ENCODE results near the gene SLC2A6. TPM values are rescaled to one million over a fixed set of nuclear protein-coding genes. Genes with fewer than 3 reads are reported as not detected.

SLC2A6 gene
- 3.2 and 4.0 TPM in 2 replicates for total RNA-seq

- peaks cover 12% of the 10 kb centered on the region for H3K27me3 Mint-ChIP-seq
- H3K36me3 Mint-ChIP-seq (ENCODE audit: low read depth), result no peaks in the 10 kb centered on the region
- no peak within 1 kb of the TSS for H3K27ac Mint-ChIP-seq
- H3K4me3 Mint-ChIP-seq, result peak within 1 kb of the TSS; percentile 77
- peaks cover 3% of the 10 kb centered on the region for H3K4me1 Mint-ChIP-seq
- intact Hi-C loops (cut with micrococcal nuclease), result loop anchor here (1.0 to 5.0 kb wide), 3 partner anchors 20 to 75 kb away; partner anchors contain the start of genes CACFD1 and REXO4
- peak; percentile 96 for DNase-seq
- H3K9me3 Mint-ChIP-seq, result no peaks in the 10 kb centered on the region
These were observed at the start of gene SLC2A6 for GRCh38 chr9:133478851-133479711. TSS of gene SLC2A6 (minus strand) at chr9:133479099. CDS start at chr9:133479059, 40 bp downstream.

GRCh38 chr9:133528001-133528875, 49.3 kb upstream of the SLC2A6 start:
- H3K27me3 Mint-ChIP-seq, result peaks cover 7% of the 10 kb centered on the region
- no peaks in the 10 kb centered on the region for H3K36me3 Mint-ChIP-seq (ENCODE audit: low read depth)
- no peaks in the 10 kb centered on the region for H3K4me1 Mint-ChIP-seq
- H3K27ac Mint-ChIP-seq, result no peak overlapping the region
- no peak overlapping the region for H3K4me3 Mint-ChIP-seq
- intact Hi-C loops (cut with micrococcal nuclease), result no loop called here
- no peaks in the 10 kb centered on the region for H3K9me3 Mint-ChIP-seq
- DNase-seq, result no peak

GRCh38 chr9:133527444-133527920, 48.6 kb upstream of the SLC2A6 start:
- no peak overlapping the region for H3K4me3 Mint-ChIP-seq
- H3K27ac Mint-ChIP-seq, result no peak overlapping the region
- no peaks in the 10 kb centered on the region for H3K4me1 Mint-ChIP-seq
- no peaks in the 10 kb centered on the region for H3K9me3 Mint-ChIP-seq
- intact Hi-C loops (cut with micrococcal nuclease), result no loop called here
- H3K27me3 Mint-ChIP-seq, result peaks cover 2% of the 10 kb centered on the region
- DNase-seq, result no peak
- no peaks in the 10 kb centered on the region for H3K36me3 Mint-ChIP-seq (ENCODE audit: low read depth)

GRCh38 chr9:133526721-133527321, 47.9 kb upstream of the SLC2A6 start:
- no peaks in the 10 kb centered on the region for H3K9me3 Mint-ChIP-seq
- H3K4me1 Mint-ChIP-seq, result no peaks in the 10 kb centered on the region
- no peaks in the 10 kb centered on the region for H3K36me3 Mint-ChIP-seq (ENCODE audit: low read depth)
- H3K27ac Mint-ChIP-seq, result no peak overlapping the region
- no peak overlapping the region for H3K4me3 Mint-ChIP-seq
- H3K27me3 Mint-ChIP-seq, result peaks cover 2% of the 10 kb centered on the region
- DNase-seq, result no peak
- intact Hi-C loops (cut with micrococcal nuclease), result no loop called here

GRCh38 chr9:133525677-133526076, 46.8 kb upstream of the SLC2A6 start:
- Mint-ChIP-seq H3K9me3 (no peaks in the 10 kb centered on the region), H3K27me3 (peaks cover 2% of the 10 kb centered on the region), H3K36me3 (ENCODE audit: low read depth) (no peaks in the 10 kb centered on the region), H3K4me1 (no peaks in the 10 kb centered on the region), H3K27ac (no peak overlapping the region), H3K4me3 (no peak overlapping the region)
- no peak for DNase-seq
- intact Hi-C loops (cut with micrococcal nuclease), result no loop called here

- Mint-ChIP-seq H3K27me3 (peaks cover 2% of the 10 kb centered on the region), H3K4me1 (no peaks in the 10 kb centered on the region), H3K36me3 (ENCODE audit: low read depth) (no peaks in the 10 kb centered on the region), H3K4me3 (no peak within 1 kb of the TSS), H3K27ac (no peak within 1 kb of the TSS), H3K9me3 (no peaks in the 10 kb centered on the region)
- DNase-seq, result no peak
- intact Hi-C loops (cut with micrococcal nuclease), result no loop called here
These were observed 45.9 kb upstream of the SLC2A6 start, which contains the start of gene MYMK for GRCh38 chr9:133524679-133525228. TSS of gene MYMK (minus strand) at chr9:133524959. CDS start at chr9:133524844, 115 bp downstream.

- Mint-ChIP-seq H3K4me3 (no peak overlapping the region), H3K36me3 (ENCODE audit: low read depth) (no peaks in the 10 kb centered on the region), H3K27me3 (peaks cover 2% of the 10 kb centered on the region), H3K4me1 (no peaks in the 10 kb centered on the region), H3K27ac (no peak overlapping the region), H3K9me3 (no peaks in the 10 kb centered on the region)
- intact Hi-C loops (cut with micrococcal nuclease), result no loop called here
- DNase-seq, result no peak
These were observed 45.2 kb upstream of the SLC2A6 start for GRCh38 chr9:133524146-133524545.

GRCh38 chr9:133523106-133523505, 44.2 kb upstream of the SLC2A6 start:
- DNase-seq, result no peak
- Mint-ChIP-seq H3K4me3 (no peak overlapping the region), H3K27me3 (peaks cover 2% of the 10 kb centered on the region), H3K9me3 (no peaks in the 10 kb centered on the region), H3K36me3 (ENCODE audit: low read depth) (no peaks in the 10 kb centered on the region), H3K27ac (no peak overlapping the region), H3K4me1 (no peaks in the 10 kb centered on the region)
- intact Hi-C loops (cut with micrococcal nuclease), result no loop called here

- H3K27ac Mint-ChIP-seq, result no peak overlapping the region
- H3K4me3 Mint-ChIP-seq, result no peak overlapping the region
- H3K9me3 Mint-ChIP-seq, result no peaks in the 10 kb centered on the region
- peaks cover 2% of the 10 kb centered on the region for H3K27me3 Mint-ChIP-seq
- intact Hi-C loops (cut with micrococcal nuclease), result no loop called here
- DNase-seq, result no peak
- H3K4me1 Mint-ChIP-seq, result no peaks in the 10 kb centered on the region
- H3K36me3 Mint-ChIP-seq (ENCODE audit: low read depth), result no peaks in the 10 kb centered on the region
These were observed 43.4 kb upstream of the SLC2A6 start for GRCh38 chr9:133522073-133522910.

GRCh38 chr9:133521122-133522072, 42.5 kb upstream of the SLC2A6 start:
- Mint-ChIP-seq H3K27me3 (no peaks in the 10 kb centered on the region), H3K36me3 (ENCODE audit: low read depth) (no peaks in the 10 kb centered on the region)
- intact Hi-C loops (cut with micrococcal nuclease), result no loop called here

GRCh38 chr9:133520121-133520835, 41.4 kb upstream of the SLC2A6 start:
- DNase-seq, result no peak
- Mint-ChIP-seq H3K27ac (no peak overlapping the region), H3K4me3 (no peak overlapping the region), H3K36me3 (ENCODE audit: low read depth) (no peaks in the 10 kb centered on the region), H3K9me3 (no peaks in the 10 kb centered on the region), H3K4me1 (no peaks in the 10 kb centered on the region), H3K27me3 (no peaks in the 10 kb centered on the region)
- intact Hi-C loops (cut with micrococcal nuclease), result no loop called here

More at GRCh38 chr9:133521122-133522072, 42.5 kb upstream of the SLC2A6 start:
- no peak for DNase-seq
- no peaks in the 10 kb centered on the region for H3K9me3 Mint-ChIP-seq
- no peak overlapping the region for H3K27ac Mint-ChIP-seq
- no peaks in the 10 kb centered on the region for H3K4me1 Mint-ChIP-seq
- H3K4me3 Mint-ChIP-seq, result no peak overlapping the region

All from activated CD4-positive, alpha-beta T cell treated with anti-CD3 and anti-CD28 coated beads, Interleukin-2, amount 10 ng/mL, durations not matched to agents 24 days and 14 days (primary cell).